Activated gamma-delta T cell (primary cell): Measurements from ENCODE around the gene MGAT4D.
"Not testable (repeated sequence)": the region's sequence is repeated elsewhere in the genome, so short reads cannot be mapped to it uniquely, and the experiment has no call there.

Source experiments
- DNase-seq: peaks from one replicate; lab custom pipeline; 2025; lab: John Stamatoyannopoulos, UW
- total RNA-seq, 2 donors: gene quantifications; one replicate each; lab custom pipeline; 2026; lab: John Stamatoyannopoulos, UW

MGAT4D gene
- total RNA-seq: 0 to 0.09 reads per million in 2 donors

- DNase-seq: peak; percentile 7
Observed at GRCh38 chr4:140497747-140498636, at the start of gene MGAT4D. MGAT4D (minus strand) TSS chr4:140498293; CDS start chr4:140498222, 71 bp downstream.

- no peak for DNase-seq
Observed at GRCh38 chr4:140533951-140534480, 35.9 kb upstream of the MGAT4D start.

- DNase-seq: no peak
Observed at GRCh38 chr4:140529434-140529833, 31.3 kb upstream of the MGAT4D start.

- DNase-seq: peak; percentile 97
Observed at GRCh38 chr4:140523857-140524742, 26.0 kb upstream of the MGAT4D start, which contains the start of gene ELMOD2. ELMOD2 (plus strand) TSS chr4:140524168; CDS start chr4:140525429, 1,261 bp downstream.

- DNase-seq: no peak
Observed at GRCh38 chr4:140523370-140523856, 25.3 kb upstream of the MGAT4D start.

- DNase-seq: no peak
Observed at GRCh38 chr4:140515423-140515822, 17.3 kb upstream of the MGAT4D start.

GRCh38 chr4:140513765-140514164 lies 15.7 kb upstream of the MGAT4D start:
- not testable (repeated sequence) for DNase-seq

GRCh38 chr4:140504261-140504660 lies 6.2 kb upstream of the MGAT4D start:
- DNase-seq: no peak

GRCh38 chr4:140499391-140499790 lies 1.3 kb upstream of the MGAT4D start:
- DNase-seq: no peak

- no peak for DNase-seq
Observed at GRCh38 chr4:140497405-140497746, 717 bp downstream of the MGAT4D start.

GRCh38 chr4:140485939-140486338 lies 12.2 kb downstream of the MGAT4D start:
- DNase-seq: no peak

GRCh38 chr4:140483445-140483844 lies 14.6 kb downstream of the MGAT4D start:
- no peak for DNase-seq

- DNase-seq: no peak
Observed at GRCh38 chr4:140472156-140472555, 25.9 kb downstream of the MGAT4D start.

GRCh38 chr4:140469791-140470733 lies 28.0 kb downstream of the MGAT4D start:
- DNase-seq: no peak

- DNase-seq: no peak
Observed at GRCh38 chr4:140466146-140466545, 31.9 kb downstream of the MGAT4D start.

- no peak for DNase-seq
Observed at GRCh38 chr4:140463614-140464013, 34.5 kb downstream of the MGAT4D start.

GRCh38 chr4:140463182-140463581 lies 34.9 kb downstream of the MGAT4D start:
- DNase-seq: no peak

- DNase-seq: no peak
Observed at GRCh38 chr4:140450352-140450751, 47.7 kb downstream of the MGAT4D start.

GRCh38 chr4:140448830-140449229 lies 49.3 kb downstream of the MGAT4D start:
- no peak for DNase-seq

GRCh38 chr4:140448162-140448561 lies 49.9 kb downstream of the MGAT4D start:
- DNase-seq: no peak

GRCh38 chr4:140444347-140444746 lies 53.7 kb downstream of the MGAT4D start:
- DNase-seq: not testable (repeated sequence)
